Endothelial cell of umbilical vein (primary cell): Measurements from ENCODE around the gene CXXC5.

Source experiments
- EZH2 ChIP-seq: IDR thresholded peaks from 2 replicates; pipeline ENCODE4 v1.6.1; 2012; ENCODE audit warnings: borderline replicate concordance, low read depth, mild to moderate bottlenecking, moderate library complexity, low read length, inconsistent platforms; ENCODE audit not compliant: severe bottlenecking
- FOS ChIP-seq: IDR thresholded peaks from 2 replicates; pipeline ENCODE4 v1.6.1; 2011; ENCODE audit warnings: mild to moderate bottlenecking, low read length, moderate library complexity, borderline replicate concordance; ENCODE audit not compliant: insufficient read depth
- GATA2 ChIP-seq: IDR thresholded peaks from 2 replicates; pipeline ENCODE4 v1.7.0; 2011; ENCODE audit warnings: low read depth, mild to moderate bottlenecking, moderate library complexity, mixed read lengths, low read length; ENCODE audit not compliant: insufficient read length, insufficient read depth
- JUN ChIP-seq: IDR thresholded peaks from 2 replicates; pipeline ENCODE4 v1.6.1; 2011; ENCODE audit warnings: borderline replicate concordance, low read depth; ENCODE audit not compliant: insufficient read length, insufficient read depth
- MYC ChIP-seq: IDR thresholded peaks from one replicate; pipeline ENCODE4 v1.6.1; 2011; ENCODE audit warnings: mild to moderate bottlenecking, low read depth, low read length
- POLR2A ChIP-seq: IDR thresholded peaks from 2 replicates; pipeline ENCODE4 v1.6.1; 2012; ENCODE audit warnings: low read depth, mild to moderate bottlenecking, control low read depth, low read length
- POLR2AphosphoS5 ChIP-seq: IDR thresholded peaks from 2 replicates; pipeline ENCODE4 v1.6.1; 2012; ENCODE audit warnings: low read depth, mild to moderate bottlenecking, control low read depth, low read length, moderate library complexity; ENCODE audit not compliant: insufficient read depth
- TF ChIP-seq, protein P1 (sequence below), 2 donors: IDR thresholded peaks; 1 replicate in 1 of 2; 2 replicates in 1 of 2; pipeline ENCODE4 v1.5.1; 2011; ENCODE audit warnings: low read length in 2 of 2, mild to moderate bottlenecking in 2 of 2, moderate library complexity in 2 of 2, control low read depth in 1 of 2, inconsistent platforms in 1 of 2, low read depth in 1 of 2; ENCODE audit not compliant: insufficient read depth in 1 of 2; ENCODE audit errors: extremely low read depth in 1 of 2
- TF ChIP-seq, protein P2 (sequence below): IDR thresholded peaks from 2 replicates; pipeline ENCODE4 v1.6.1; 2011; ENCODE audit not compliant: insufficient read depth, insufficient read length

DNA sequence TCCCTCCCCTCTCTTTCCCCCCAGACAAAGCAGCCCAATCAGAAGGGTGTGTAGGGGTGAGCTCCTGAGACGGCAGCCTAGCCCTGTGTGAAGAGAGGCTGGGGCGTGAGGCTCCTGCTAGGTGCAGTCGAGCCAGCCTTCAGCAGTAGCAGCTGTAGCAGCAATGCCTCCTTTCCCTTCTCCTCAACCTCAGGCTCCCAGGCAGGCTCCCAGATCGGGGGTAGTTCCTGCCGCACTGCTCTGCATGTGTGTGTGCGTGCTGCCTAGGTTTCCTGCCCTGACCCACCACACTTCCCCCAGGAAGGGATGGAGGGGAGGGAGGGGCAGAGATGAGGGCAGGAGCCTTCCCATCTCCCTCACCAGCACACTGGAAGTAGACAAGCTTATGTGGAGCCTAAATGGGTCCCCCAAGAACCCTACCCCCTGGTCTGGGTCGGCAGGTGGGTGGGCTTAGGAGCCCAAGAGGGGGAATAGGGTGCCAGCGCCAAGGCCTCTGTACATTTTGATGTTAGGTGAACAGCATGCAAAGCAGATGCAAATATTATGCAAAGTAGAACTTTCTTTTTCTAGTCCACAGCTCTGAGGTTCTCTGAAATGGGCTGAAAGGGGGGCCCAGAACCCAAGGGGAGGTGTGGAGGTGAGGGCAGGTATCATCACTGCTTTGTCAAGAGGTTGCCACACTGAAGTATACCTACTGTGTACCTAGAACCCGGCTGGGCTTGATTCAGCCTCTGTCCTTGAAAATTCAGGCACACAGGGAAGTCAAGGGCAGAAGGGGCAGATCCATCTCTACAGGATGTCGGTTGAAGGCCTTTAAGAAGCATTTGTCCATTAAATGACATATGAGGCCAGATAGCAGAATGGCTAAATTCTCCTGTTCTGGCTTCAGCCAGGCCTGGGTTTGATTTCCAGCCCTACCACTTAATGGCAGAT lies 57.8 kb downstream of the CXXC5 start:
- TF ChIP-seq, protein P1, sequence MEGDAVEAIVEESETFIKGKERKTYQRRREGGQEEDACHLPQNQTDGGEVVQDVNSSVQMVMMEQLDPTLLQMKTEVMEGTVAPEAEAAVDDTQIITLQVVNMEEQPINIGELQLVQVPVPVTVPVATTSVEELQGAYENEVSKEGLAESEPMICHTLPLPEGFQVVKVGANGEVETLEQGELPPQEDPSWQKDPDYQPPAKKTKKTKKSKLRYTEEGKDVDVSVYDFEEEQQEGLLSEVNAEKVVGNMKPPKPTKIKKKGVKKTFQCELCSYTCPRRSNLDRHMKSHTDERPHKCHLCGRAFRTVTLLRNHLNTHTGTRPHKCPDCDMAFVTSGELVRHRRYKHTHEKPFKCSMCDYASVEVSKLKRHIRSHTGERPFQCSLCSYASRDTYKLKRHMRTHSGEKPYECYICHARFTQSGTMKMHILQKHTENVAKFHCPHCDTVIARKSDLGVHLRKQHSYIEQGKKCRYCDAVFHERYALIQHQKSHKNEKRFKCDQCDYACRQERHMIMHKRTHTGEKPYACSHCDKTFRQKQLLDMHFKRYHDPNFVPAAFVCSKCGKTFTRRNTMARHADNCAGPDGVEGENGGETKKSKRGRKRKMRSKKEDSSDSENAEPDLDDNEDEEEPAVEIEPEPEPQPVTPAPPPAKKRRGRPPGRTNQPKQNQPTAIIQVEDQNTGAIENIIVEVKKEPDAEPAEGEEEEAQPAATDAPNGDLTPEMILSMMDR (IDR thresholded peaks at IDR 0.05; ENCODE audit: extremely low read depth in 1 of 2, insufficient read depth in 1 of 2, low read depth in 1 of 2, low read length in 2 of 2): no peak
- no peak for TF ChIP-seq FOS
- TF ChIP-seq, protein P2, sequence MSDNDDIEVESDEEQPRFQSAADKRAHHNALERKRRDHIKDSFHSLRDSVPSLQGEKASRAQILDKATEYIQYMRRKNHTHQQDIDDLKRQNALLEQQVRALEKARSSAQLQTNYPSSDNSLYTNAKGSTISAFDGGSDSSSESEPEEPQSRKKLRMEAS: no peak
- no peak for TF ChIP-seq POLR2A
- TF ChIP-seq MYC: no peak
- TF ChIP-seq EZH2: no peak
- no peak for TF ChIP-seq GATA2
- no peak for TF ChIP-seq POLR2AphosphoS5
- TF ChIP-seq JUN: no peak
